Spinal cord (tissue), 10 donors: Measurements from ENCODE around the gene ENAH. TPM values are rescaled to one million over a fixed set of nuclear protein-coding genes. Genes with fewer than 3 reads are reported as not detected.

Source experiments
- DNase-seq, 6 donors: peaks; one replicate each; pipeline versions ENCODE4 v3.0.0 to v3.0.0-alpha.2; 2013 to 2015; ENCODE audit warnings: low spot score in 6 of 6, low read depth in 4 of 6
- H3K27ac ChIP-seq: one replicate; pipeline ENCODE4 v1.5.1; 2013; ENCODE audit warnings: low read depth, low read length, control low read depth
- H3K27me3 ChIP-seq: one replicate; pipeline ENCODE4 v1.6.1; 2013; ENCODE audit warnings: low read length; ENCODE audit not compliant: control insufficient read depth, insufficient read depth
- H3K36me3 ChIP-seq: one replicate; pipeline ENCODE4 v1.6.1; 2013; ENCODE audit warnings: low read length; ENCODE audit not compliant: control insufficient read depth, insufficient read depth
- H3K4me1 ChIP-seq: one replicate; pipeline ENCODE4 v1.6.1; 2013; ENCODE audit warnings: low read length; ENCODE audit not compliant: control insufficient read depth, insufficient read depth
- H3K4me3 ChIP-seq: one replicate; pipeline ENCODE4 v1.5.1; 2013; ENCODE audit warnings: low read depth, low read length, control low read depth
- H3K9me3 ChIP-seq: one replicate; pipeline ENCODE4 v1.6.1; 2013; ENCODE audit warnings: low read length; ENCODE audit not compliant: control insufficient read depth, insufficient read depth
- WGBS: methylation state at CpG from one replicate; pipeline ENCODE4 v1.1.5; 2013; ENCODE audit warnings: missing lambda C conversion rate; ENCODE audit not compliant: insufficient coverage; 5-methylcytosine and 5-hydroxymethylcytosine counted together
- polyA plus RNA-seq, 2 donors: library from polyadenylated mRNA; unstranded; fragments of 120-200 nt; gene quantifications; one replicate each; pipeline ENCODE4 v1.2.1, GENCODE V29; 2013; ENCODE audit not compliant: insufficient read length in 2 of 2
- total RNA-seq, 2 donors: library from RNA; depleted of rRNA in 1 of 2; stranded (reverse); fragments of 120-200 nt in 1 of 2; fragments of >200 nt in 1 of 2; gene quantifications; one replicate each; pipeline versions ENCODE4 v1.2.3 to v1.2.4, GENCODE V29; 2013 to 2014
- donor health status: healthy.

The ENAH gene
- total and polyA plus RNA-seq, 4 donors, result 78.8 to 129 (median 88.9) TPM

- H3K27me3 ChIP-seq, result no peaks in the 10 kb centered on the region
- DNase-seq, result no peak
- WGBS, result 92% methylated on average over 5 of the region's 6 CpGs
- no peaks in the 10 kb centered on the region for H3K4me1 ChIP-seq
- H3K4me3 ChIP-seq, result no peak overlapping the region
- no peak overlapping the region for H3K27ac ChIP-seq
- no peaks in the 10 kb centered on the region for H3K9me3 ChIP-seq
- no peaks in the 10 kb centered on the region for H3K36me3 ChIP-seq
These were observed 40.3 kb upstream of the ENAH start for GRCh38 chr1:225693085-225693696.

GRCh38 chr1:225692517-225692879 lies 39.6 kb upstream of the ENAH start:
- no peaks in the 10 kb centered on the region for H3K9me3 ChIP-seq
- no CpG with 5 or more reads among the region's 1 CpG for WGBS
- H3K27me3 ChIP-seq, result no peaks in the 10 kb centered on the region
- no peak for DNase-seq
- no peak overlapping the region for H3K27ac ChIP-seq
- no peaks in the 10 kb centered on the region for H3K4me1 ChIP-seq
- no peaks in the 10 kb centered on the region for H3K36me3 ChIP-seq
- H3K4me3 ChIP-seq, result no peak overlapping the region

GRCh38 chr1:225691861-225692516 lies 39.1 kb upstream of the ENAH start:
- H3K4me3 ChIP-seq, result no peak overlapping the region
- H3K9me3 ChIP-seq, result no peaks in the 10 kb centered on the region
- no peaks in the 10 kb centered on the region for H3K4me1 ChIP-seq
- no peak overlapping the region for H3K27ac ChIP-seq
- 96% methylated on average over 2 of the region's 4 CpGs for WGBS
- H3K36me3 ChIP-seq, result no peaks in the 10 kb centered on the region
- no peaks in the 10 kb centered on the region for H3K27me3 ChIP-seq
- no peak for DNase-seq

- Histone ChIP-seq H3K4me3 (no peak overlapping the region), H3K36me3 (no peaks in the 10 kb centered on the region), H3K27ac (no peak overlapping the region), H3K9me3 (no peaks in the 10 kb centered on the region), H3K27me3 (no peaks in the 10 kb centered on the region), H3K4me1 (no peaks in the 10 kb centered on the region)
- DNase-seq, result no peak
- WGBS, result no CpG with 5 or more reads among the region's 2 CpGs
These were observed 38.5 kb upstream of the ENAH start for GRCh38 chr1:225691377-225691776.

GRCh38 chr1:225689882-225690459 lies 37.0 kb upstream of the ENAH start:
- Histone ChIP-seq H3K4me1 (no peaks in the 10 kb centered on the region), H3K27ac (no peak overlapping the region), H3K27me3 (no peaks in the 10 kb centered on the region), H3K4me3 (no peak overlapping the region), H3K9me3 (no peaks in the 10 kb centered on the region), H3K36me3 (no peaks in the 10 kb centered on the region)
- DNase-seq, result no peak
- WGBS, result 67% methylated on average over 1 of the region's 2 CpGs

- Histone ChIP-seq H3K9me3 (no peaks in the 10 kb centered on the region), H3K27ac (no peak overlapping the region), H3K4me3 (no peak overlapping the region), H3K27me3 (no peaks in the 10 kb centered on the region), H3K4me1 (no peaks in the 10 kb centered on the region), H3K36me3 (no peaks in the 10 kb centered on the region)
- no peak for DNase-seq
- WGBS, result no CpG with 5 or more reads among the region's 2 CpGs
These were observed 35.4 kb upstream of the ENAH start for GRCh38 chr1:225688345-225688744.

- no peak for DNase-seq
- no peak overlapping the region for H3K27ac ChIP-seq
- no peaks in the 10 kb centered on the region for H3K4me1 ChIP-seq
- H3K9me3 ChIP-seq, result no peaks in the 10 kb centered on the region
- H3K4me3 ChIP-seq, result no peak overlapping the region
- WGBS, result no CpG with 5 or more reads among the region's 1 CpG
- H3K36me3 ChIP-seq, result no peaks in the 10 kb centered on the region
- H3K27me3 ChIP-seq, result no peaks in the 10 kb centered on the region
These were observed 32.7 kb upstream of the ENAH start for GRCh38 chr1:225685476-225686176.

- WGBS, result 89% methylated on average over 3 of the region's 4 CpGs
- Histone ChIP-seq H3K4me3 (no peak overlapping the region), H3K27ac (no peak overlapping the region), H3K4me1 (no peaks in the 10 kb centered on the region), H3K36me3 (no peaks in the 10 kb centered on the region), H3K27me3 (no peaks in the 10 kb centered on the region), H3K9me3 (no peaks in the 10 kb centered on the region)
- DNase-seq, result no peak
These were observed 31.8 kb upstream of the ENAH start for GRCh38 chr1:225684741-225685140.

- no peak for DNase-seq
- Histone ChIP-seq H3K27ac (no peak overlapping the region), H3K27me3 (peaks cover 7% of the 10 kb centered on the region), H3K36me3 (no peaks in the 10 kb centered on the region), H3K4me1 (peaks cover 8% of the 10 kb centered on the region), H3K9me3 (no peaks in the 10 kb centered on the region), H3K4me3 (no peak overlapping the region)
- WGBS, result 20% methylated on average over 1 of the region's 2 CpGs
These were observed 28.3 kb upstream of the ENAH start for GRCh38 chr1:225681231-225681630.
